GM12878 (cell line): ENCODE measurements around the gene SYNCRIP. TPM values are rescaled to one million over a fixed set of nuclear protein-coding genes. Genes with fewer than 3 reads are reported as not detected.

Experiments used
- BHLHE40 ChIP-seq, 2 experiments: fragments of 450-650 bp in 1 of 2; IDR thresholded peaks; 2 replicates each; pipeline ENCODE4 v1.6.1; 2011 to 2017; ENCODE audit warnings: low read depth in 2 of 2, borderline replicate concordance in 1 of 2, improper control_type of control experiment in 1 of 2, low read length in 1 of 2, mild to moderate bottlenecking in 1 of 2
- CBX3 ChIP-seq: fragments of 200-600 bp; sonication (generic); IDR thresholded peaks from 2 replicates; pipeline ENCODE4 v1.6.1; 2016; ENCODE audit warnings: low read depth, borderline replicate concordance
- CHD2 ChIP-seq: IDR thresholded peaks from 2 replicates; pipeline ENCODE4 v1.6.1; 2011; ENCODE audit warnings: low read depth, low read length, improper control_type of control experiment, borderline replicate concordance
- EED ChIP-seq: sonication (generic); IDR thresholded peaks from 2 replicates; pipeline ENCODE4 v1.6.1; 2016; ENCODE audit warnings: antibody characterized with exemption, low read depth
- HCFC1 ChIP-seq: fragments of 150-350 bp; IDR thresholded peaks from 2 replicates; pipeline ENCODE4 v1.6.1; 2014; ENCODE audit warnings: low read length
- TBL1XR1 ChIP-seq: IDR thresholded peaks from 2 replicates; pipeline ENCODE4 v1.6.1; 2012; ENCODE audit warnings: low read depth, low read length, improper control_type of control experiment
- polyA plus RNA-seq, 11 experiments: library from polyadenylated mRNA; depleted of rRNA in 4 of 11; unstranded in 6 of 11; stranded (reverse) in 5 of 11; fragments of >200 nt; fragmentation: Nextera tagmentation in 4 of 11; fragmentation: Illumina TruSeq in 1 of 11; extraction: Ambion mirVana in 4 of 11; extraction: Trizol in 1 of 11; gene quantifications; 1 replicate in 1 of 11; 2 replicates in 10 of 11; pipeline versions ENCODE4 v1.2.1 to v1.2.3, GENCODE V29; 2011 to 2016; ENCODE audit warnings: inconsistent platforms in 2 of 11, missing spikeins in 2 of 11, low read depth in 1 of 11
- total RNA-seq, 4 experiments: library from RNA; depleted of rRNA in 3 of 4; stranded (reverse); fragments of >200 nt in 3 of 4; fragmentation: Illumina TruSeq in 1 of 4; extraction: Trizol in 1 of 4; gene quantifications; 2 replicates each; pipeline versions ENCODE4 v1.2.1 to v1.2.3, GENCODE V29; 2013 to 2021
- TF ChIP-seq, protein P1 (sequence below): fragments of 150-350 bp; IDR thresholded peaks from 2 replicates; pipeline ENCODE4 v1.6.1; 2014; ENCODE audit warnings: mild to moderate bottlenecking, low read depth, low read length
- TF ChIP-seq, protein P2 (sequence below): fragments of 450-650 bp; IDR thresholded peaks from 2 replicates; pipeline ENCODE4 v1.6.1; 2017; ENCODE audit warnings: mild to moderate bottlenecking, moderate library complexity
- TF ChIP-seq, protein P3 (sequence below): IDR thresholded peaks from 2 replicates; pipeline ENCODE4 v1.6.1; 2012; ENCODE audit warnings: improper control_type of control experiment, low read depth, low read length; ENCODE audit not compliant: insufficient replicate concordance
- TF ChIP-seq, protein P4 (sequence below): fragments of 450-650 bp; IDR thresholded peaks from 2 replicates; pipeline ENCODE4 v1.6.1; 2017; ENCODE audit warnings: mild to moderate bottlenecking
- TF ChIP-seq, protein P5 (sequence below): IDR thresholded peaks from 2 replicates; pipeline ENCODE4 v1.6.1; 2012; ENCODE audit warnings: low read depth, low read length, improper control_type of control experiment

Gene SYNCRIP
- total and polyA plus RNA-seq, 10 of the 15 experiments (the other 5 are each of a cell fraction or from before 2014, with no cell fraction given), result 28.4 to 255 (median 131) TPM

DNA sequence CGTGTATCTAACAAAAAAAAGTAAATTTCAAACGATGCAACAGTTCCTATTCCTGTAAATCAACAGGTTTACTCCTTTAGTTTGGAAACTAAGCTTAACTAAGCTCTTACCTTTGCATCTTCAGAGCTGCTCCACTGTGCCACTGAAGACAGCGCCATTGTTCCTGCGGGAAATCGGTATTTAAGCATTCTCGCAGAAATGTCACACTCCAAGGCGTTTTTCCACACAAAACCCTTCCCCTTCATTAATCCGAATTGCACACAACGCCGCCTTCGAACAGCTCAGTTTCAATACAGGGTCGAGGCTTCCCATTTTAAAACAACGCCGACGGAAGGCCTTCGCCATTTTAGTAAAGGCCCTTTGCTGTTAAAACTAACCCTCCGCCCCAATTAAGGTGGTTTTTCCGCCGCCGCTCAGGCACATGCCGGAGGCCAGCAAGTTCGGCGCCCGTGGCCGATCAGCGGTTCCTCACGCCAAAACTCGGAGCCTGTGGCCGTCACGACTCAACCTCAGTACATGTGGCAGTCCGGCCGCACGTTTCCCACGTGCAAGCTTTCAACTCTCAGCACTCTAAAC, 35.4 kb upstream of the SYNCRIP start (continued):
- TF ChIP-seq, protein P1, sequence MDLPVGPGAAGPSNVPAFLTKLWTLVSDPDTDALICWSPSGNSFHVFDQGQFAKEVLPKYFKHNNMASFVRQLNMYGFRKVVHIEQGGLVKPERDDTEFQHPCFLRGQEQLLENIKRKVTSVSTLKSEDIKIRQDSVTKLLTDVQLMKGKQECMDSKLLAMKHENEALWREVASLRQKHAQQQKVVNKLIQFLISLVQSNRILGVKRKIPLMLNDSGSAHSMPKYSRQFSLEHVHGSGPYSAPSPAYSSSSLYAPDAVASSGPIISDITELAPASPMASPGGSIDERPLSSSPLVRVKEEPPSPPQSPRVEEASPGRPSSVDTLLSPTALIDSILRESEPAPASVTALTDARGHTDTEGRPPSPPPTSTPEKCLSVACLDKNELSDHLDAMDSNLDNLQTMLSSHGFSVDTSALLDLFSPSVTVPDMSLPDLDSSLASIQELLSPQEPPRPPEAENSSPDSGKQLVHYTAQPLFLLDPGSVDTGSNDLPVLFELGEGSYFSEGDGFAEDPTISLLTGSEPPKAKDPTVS, result no peak
- TF ChIP-seq, protein P2, sequence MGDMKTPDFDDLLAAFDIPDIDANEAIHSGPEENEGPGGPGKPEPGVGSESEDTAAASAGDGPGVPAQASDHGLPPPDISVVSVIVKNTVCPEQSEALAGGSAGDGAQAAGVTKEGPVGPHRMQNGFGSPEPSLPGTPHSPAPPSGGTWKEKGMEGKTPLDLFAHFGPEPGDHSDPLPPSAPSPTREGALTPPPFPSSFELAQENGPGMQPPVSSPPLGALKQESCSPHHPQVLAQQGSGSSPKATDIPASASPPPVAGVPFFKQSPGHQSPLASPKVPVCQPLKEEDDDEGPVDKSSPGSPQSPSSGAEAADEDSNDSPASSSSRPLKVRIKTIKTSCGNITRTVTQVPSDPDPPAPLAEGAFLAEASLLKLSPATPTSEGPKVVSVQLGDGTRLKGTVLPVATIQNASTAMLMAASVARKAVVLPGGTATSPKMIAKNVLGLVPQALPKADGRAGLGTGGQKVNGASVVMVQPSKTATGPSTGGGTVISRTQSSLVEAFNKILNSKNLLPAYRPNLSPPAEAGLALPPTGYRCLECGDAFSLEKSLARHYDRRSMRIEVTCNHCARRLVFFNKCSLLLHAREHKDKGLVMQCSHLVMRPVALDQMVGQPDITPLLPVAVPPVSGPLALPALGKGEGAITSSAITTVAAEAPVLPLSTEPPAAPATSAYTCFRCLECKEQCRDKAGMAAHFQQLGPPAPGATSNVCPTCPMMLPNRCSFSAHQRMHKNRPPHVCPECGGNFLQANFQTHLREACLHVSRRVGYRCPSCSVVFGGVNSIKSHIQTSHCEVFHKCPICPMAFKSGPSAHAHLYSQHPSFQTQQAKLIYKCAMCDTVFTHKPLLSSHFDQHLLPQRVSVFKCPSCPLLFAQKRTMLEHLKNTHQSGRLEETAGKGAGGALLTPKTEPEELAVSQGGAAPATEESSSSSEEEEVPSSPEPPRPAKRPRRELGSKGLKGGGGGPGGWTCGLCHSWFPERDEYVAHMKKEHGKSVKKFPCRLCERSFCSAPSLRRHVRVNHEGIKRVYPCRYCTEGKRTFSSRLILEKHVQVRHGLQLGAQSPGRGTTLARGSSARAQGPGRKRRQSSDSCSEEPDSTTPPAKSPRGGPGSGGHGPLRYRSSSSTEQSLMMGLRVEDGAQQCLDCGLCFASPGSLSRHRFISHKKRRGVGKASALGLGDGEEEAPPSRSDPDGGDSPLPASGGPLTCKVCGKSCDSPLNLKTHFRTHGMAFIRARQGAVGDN, result no peak
- 0 out of 2 replicates have a peak, but pooled peaks have one; percentile 32 for TF ChIP-seq EED
- no peak for TF ChIP-seq TBL1XR1
- TF ChIP-seq, protein P3, sequence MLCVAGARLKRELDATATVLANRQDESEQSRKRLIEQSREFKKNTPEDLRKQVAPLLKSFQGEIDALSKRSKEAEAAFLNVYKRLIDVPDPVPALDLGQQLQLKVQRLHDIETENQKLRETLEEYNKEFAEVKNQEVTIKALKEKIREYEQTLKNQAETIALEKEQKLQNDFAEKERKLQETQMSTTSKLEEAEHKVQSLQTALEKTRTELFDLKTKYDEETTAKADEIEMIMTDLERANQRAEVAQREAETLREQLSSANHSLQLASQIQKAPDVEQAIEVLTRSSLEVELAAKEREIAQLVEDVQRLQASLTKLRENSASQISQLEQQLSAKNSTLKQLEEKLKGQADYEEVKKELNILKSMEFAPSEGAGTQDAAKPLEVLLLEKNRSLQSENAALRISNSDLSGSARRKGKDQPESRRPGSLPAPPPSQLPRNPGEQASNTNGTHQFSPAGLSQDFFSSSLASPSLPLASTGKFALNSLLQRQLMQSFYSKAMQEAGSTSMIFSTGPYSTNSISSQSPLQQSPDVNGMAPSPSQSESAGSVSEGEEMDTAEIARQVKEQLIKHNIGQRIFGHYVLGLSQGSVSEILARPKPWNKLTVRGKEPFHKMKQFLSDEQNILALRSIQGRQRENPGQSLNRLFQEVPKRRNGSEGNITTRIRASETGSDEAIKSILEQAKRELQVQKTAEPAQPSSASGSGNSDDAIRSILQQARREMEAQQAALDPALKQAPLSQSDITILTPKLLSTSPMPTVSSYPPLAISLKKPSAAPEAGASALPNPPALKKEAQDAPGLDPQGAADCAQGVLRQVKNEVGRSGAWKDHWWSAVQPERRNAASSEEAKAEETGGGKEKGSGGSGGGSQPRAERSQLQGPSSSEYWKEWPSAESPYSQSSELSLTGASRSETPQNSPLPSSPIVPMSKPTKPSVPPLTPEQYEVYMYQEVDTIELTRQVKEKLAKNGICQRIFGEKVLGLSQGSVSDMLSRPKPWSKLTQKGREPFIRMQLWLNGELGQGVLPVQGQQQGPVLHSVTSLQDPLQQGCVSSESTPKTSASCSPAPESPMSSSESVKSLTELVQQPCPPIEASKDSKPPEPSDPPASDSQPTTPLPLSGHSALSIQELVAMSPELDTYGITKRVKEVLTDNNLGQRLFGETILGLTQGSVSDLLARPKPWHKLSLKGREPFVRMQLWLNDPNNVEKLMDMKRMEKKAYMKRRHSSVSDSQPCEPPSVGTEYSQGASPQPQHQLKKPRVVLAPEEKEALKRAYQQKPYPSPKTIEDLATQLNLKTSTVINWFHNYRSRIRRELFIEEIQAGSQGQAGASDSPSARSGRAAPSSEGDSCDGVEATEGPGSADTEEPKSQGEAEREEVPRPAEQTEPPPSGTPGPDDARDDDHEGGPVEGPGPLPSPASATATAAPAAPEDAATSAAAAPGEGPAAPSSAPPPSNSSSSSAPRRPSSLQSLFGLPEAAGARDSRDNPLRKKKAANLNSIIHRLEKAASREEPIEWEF, result no peak
- TF ChIP-seq, protein P4, sequence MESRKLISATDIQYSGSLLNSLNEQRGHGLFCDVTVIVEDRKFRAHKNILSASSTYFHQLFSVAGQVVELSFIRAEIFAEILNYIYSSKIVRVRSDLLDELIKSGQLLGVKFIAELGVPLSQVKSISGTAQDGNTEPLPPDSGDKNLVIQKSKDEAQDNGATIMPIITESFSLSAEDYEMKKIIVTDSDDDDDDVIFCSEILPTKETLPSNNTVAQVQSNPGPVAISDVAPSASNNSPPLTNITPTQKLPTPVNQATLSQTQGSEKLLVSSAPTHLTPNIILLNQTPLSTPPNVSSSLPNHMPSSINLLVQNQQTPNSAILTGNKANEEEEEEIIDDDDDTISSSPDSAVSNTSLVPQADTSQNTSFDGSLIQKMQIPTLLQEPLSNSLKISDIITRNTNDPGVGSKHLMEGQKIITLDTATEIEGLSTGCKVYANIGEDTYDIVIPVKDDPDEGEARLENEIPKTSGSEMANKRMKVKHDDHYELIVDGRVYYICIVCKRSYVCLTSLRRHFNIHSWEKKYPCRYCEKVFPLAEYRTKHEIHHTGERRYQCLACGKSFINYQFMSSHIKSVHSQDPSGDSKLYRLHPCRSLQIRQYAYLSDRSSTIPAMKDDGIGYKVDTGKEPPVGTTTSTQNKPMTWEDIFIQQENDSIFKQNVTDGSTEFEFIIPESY, result 0 out of 2 replicates have a peak, but pooled peaks have one; percentile 31
- TF ChIP-seq, protein P5, sequence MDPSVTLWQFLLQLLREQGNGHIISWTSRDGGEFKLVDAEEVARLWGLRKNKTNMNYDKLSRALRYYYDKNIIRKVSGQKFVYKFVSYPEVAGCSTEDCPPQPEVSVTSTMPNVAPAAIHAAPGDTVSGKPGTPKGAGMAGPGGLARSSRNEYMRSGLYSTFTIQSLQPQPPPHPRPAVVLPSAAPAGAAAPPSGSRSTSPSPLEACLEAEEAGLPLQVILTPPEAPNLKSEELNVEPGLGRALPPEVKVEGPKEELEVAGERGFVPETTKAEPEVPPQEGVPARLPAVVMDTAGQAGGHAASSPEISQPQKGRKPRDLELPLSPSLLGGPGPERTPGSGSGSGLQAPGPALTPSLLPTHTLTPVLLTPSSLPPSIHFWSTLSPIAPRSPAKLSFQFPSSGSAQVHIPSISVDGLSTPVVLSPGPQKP, result no peak
- TF ChIP-seq HCFC1, result no peak
- peak; percentile 31 to 55; a peak in 3 of 4 replicates for TF ChIP-seq BHLHE40 (IDR thresholded peaks at IDR 0.05; ENCODE audit: borderline replicate concordance in 1 of 2, low read depth in 2 of 2, low read length in 1 of 2)
- no peak for TF ChIP-seq CBX3
- TF ChIP-seq CHD2, result no peak
